Ovary (tissue), 9 donors: ENCODE measurements around the gene SENP8. TPM values are rescaled to one million over a fixed set of nuclear protein-coding genes. Genes with fewer than 3 reads are reported as not detected.

Source experiments
- DNase-seq, 5 donors: peaks; one replicate each; pipeline ENCODE4 v3.0.0-alpha.2; 2019 to 2020
- H3K27ac ChIP-seq, 2 donors: fragments of 200-600 bp; one replicate each; pipeline versions ENCODE4 v1.5.1 to v1.8.0; 2019 to 2022
- H3K27me3 ChIP-seq: fragments of 200-600 bp; one replicate; pipeline ENCODE4 v1.8.0; 2022
- H3K36me3 ChIP-seq: fragments of 200-600 bp; sonication (generic); one replicate; pipeline ENCODE4 v1.5.1; 2019
- H3K4me1 ChIP-seq: one replicate; pipeline ENCODE4 v1.8.1; 2013; ENCODE audit warnings: mild to moderate bottlenecking, moderate library complexity; ENCODE audit not compliant: insufficient read depth
- H3K4me3 ChIP-seq: fragments of 200-600 bp; sonication (generic); one replicate; pipeline ENCODE4 v1.5.1; 2017
- H3K9me3 ChIP-seq, 2 donors: fragments of 200-600 bp in 1 of 2; sonication (generic) in 1 of 2; one replicate each; pipeline versions ENCODE4 v1.5.1 to v1.8.1; 2013 to 2019; ENCODE audit warnings: mild to moderate bottlenecking in 1 of 2, moderate library complexity in 1 of 2
- CTCF ChIP-seq, 3 donors: fragments of 450-650 bp in 2 of 3; fragments of 200-600 bp in 1 of 3; IDR thresholded peaks; one replicate each; pipeline versions ENCODE4 v1.5.1 to v1.8.0; 2016 to 2022; ENCODE audit warnings: antibody characterized with exemption in 3 of 3, mild to moderate bottlenecking in 1 of 3
- EP300 ChIP-seq: sonication (generic); formaldehyde crosslinking; IDR thresholded peaks from one replicate; pipeline ENCODE4 v1.6.1; 2017; ENCODE audit warnings: antibody characterized with exemption
- POLR2A ChIP-seq: fragments of 450-650 bp; IDR thresholded peaks from one replicate; pipeline ENCODE4 v1.6.1; 2017; ENCODE audit warnings: antibody characterized with exemption, mild to moderate bottlenecking, moderate library complexity
- WGBS, 3 donors: extraction: QIAGEN DNeasy Blood & Tissue Kit in 1 of 3; methylation state at CpG; one replicate each; pipeline versions ENCODE4 v1.1.5 to v1.1.7; 2013 to 2017; 5-methylcytosine and 5-hydroxymethylcytosine counted together
- intact Hi-C, 4 donors: fragments of 100-400 bp; cut with DNase I; formaldehyde crosslinking; loops; one replicate each; pipeline versions ENCODE4 v1.11.0 to v1.15.1; 2022 to 2023
- polyA plus RNA-seq, 2 donors: library from polyadenylated mRNA; stranded (reverse); fragments of 200-250 nt in 1 of 2; fragments of 350-450 nt in 1 of 2; fragmentation: Illumina TruSeq in 1 of 2; extraction: RNeasy Lipid Tissue Mini Kit (QIAGEN cat#74804) in 1 of 2; gene quantifications; one replicate each; pipeline ENCODE4 v1.2.3, GENCODE V29; 2013 to 2014
- total RNA-seq, 7 donors: library from RNA; depleted of rRNA in 2 of 7; stranded (reverse); fragments of >200 nt in 2 of 7; fragmentation: NEBNext Ultra II Directional in 3 of 7; extraction: Animal tissue kit (Norgen Biotek cat#: 25700) in 3 of 7; gene quantifications; one replicate each; pipeline versions ENCODE4 v1.1.0 to v1.2.4, GENCODE V29; 2016 to 2023
- donor health status: DM: no; HTN: no; CAD: no; lungs with moderate emphysema.
- donor health status: DM: no; HTN: no; CAD: no.
- donor health status: Bipolar disorder and iron deficiency.
- donor health status: DM: yes; HTN: yes; CAD: no.
- donor health status: DM: no; HTN: no; CAD: no.
- donor health status: DM: yes; HTN: yes; CAD: no.

The SENP8 gene
- total and polyA plus RNA-seq, 9 donors: 0.72 to 5.4 (median 3.2) TPM

GRCh38 chr15:72110355-72110754 lies 7.8 kb upstream of the SENP8 start:
- Histone ChIP-seq H3K4me1 (no peaks in the 10 kb centered on the region), H3K27me3 (no peaks in the 10 kb centered on the region), H3K4me3 (no peak overlapping the region), H3K36me3 (no peaks in the 10 kb centered on the region), H3K9me3 (no peaks in the 10 kb centered on the region), H3K27ac (no peak overlapping the region)
- DNase-seq: no peak
- 90 to 97% (median 95%) methylated on average over 3 of the region's 3 CpGs for WGBS, 3 donors
- no peak for TF ChIP-seq CTCF (IDR thresholded peaks at IDR 0.05)
- no peak for TF ChIP-seq EP300
- no peak for TF ChIP-seq POLR2A
- intact Hi-C loops: no loop called here

- intact Hi-C loops: no loop called here
- no peak overlapping the region for H3K4me3 ChIP-seq
- no peaks in the 10 kb centered on the region for H3K36me3 ChIP-seq
- no peak for DNase-seq
- H3K27me3 ChIP-seq: no peaks in the 10 kb centered on the region
- TF ChIP-seq CTCF (IDR thresholded peaks at IDR 0.05) (no peak), EP300 (no peak), POLR2A (no peak)
- H3K9me3 ChIP-seq: no peaks in the 10 kb centered on the region
- WGBS, 3 donors: 25 to 53% (median 36%) methylated on average over 2 of the region's 2 CpGs
- H3K4me1 ChIP-seq: no peaks in the 10 kb centered on the region
- no peak overlapping the region for H3K27ac ChIP-seq
Observed at GRCh38 chr15:72112116-72112515, 6.1 kb upstream of the SENP8 start.

GRCh38 chr15:72112805-72113204 lies 5.4 kb upstream of the SENP8 start:
- Histone ChIP-seq H3K27ac (no peak overlapping the region), H3K9me3 (no peaks in the 10 kb centered on the region), H3K4me3 (no peak overlapping the region), H3K4me1 (no peaks in the 10 kb centered on the region), H3K36me3 (no peaks in the 10 kb centered on the region), H3K27me3 (no peaks in the 10 kb centered on the region)
- intact Hi-C loops: no loop called here
- no peak for TF ChIP-seq CTCF (IDR thresholded peaks at IDR 0.05)
- TF ChIP-seq POLR2A: no peak
- no peak for TF ChIP-seq EP300
- no peak for DNase-seq

- WGBS, 3 donors: 80 to 82% (median 80%) methylated on average over 4 of the region's 4 CpGs
- intact Hi-C loops: no loop called here
- Histone ChIP-seq H3K9me3 (no peaks in the 10 kb centered on the region), H3K4me1 (no peaks in the 10 kb centered on the region), H3K27ac (no peak overlapping the region), H3K36me3 (no peaks in the 10 kb centered on the region), H3K27me3 (no peaks in the 10 kb centered on the region), H3K4me3 (no peak overlapping the region)
- DNase-seq: no peak
- TF ChIP-seq CTCF (IDR thresholded peaks at IDR 0.05): no peak
- TF ChIP-seq EP300: no peak
Observed at GRCh38 chr15:72113347-72114031, 4.7 kb upstream of the SENP8 start.
